GM18517 (cell line): ENCODE data around the gene POLD3.

ENCODE experiments used
- ATAC-seq: cut with Tn5 transposase; IDR thresholded peaks from one replicate; pipeline ENCODE4 v1.9.1; 2021; ENCODE audit warnings: mild to moderate bottlenecking, moderate library complexity; ENCODE audit not compliant: unreplicated experiment

The POLD3 gene

DNA sequence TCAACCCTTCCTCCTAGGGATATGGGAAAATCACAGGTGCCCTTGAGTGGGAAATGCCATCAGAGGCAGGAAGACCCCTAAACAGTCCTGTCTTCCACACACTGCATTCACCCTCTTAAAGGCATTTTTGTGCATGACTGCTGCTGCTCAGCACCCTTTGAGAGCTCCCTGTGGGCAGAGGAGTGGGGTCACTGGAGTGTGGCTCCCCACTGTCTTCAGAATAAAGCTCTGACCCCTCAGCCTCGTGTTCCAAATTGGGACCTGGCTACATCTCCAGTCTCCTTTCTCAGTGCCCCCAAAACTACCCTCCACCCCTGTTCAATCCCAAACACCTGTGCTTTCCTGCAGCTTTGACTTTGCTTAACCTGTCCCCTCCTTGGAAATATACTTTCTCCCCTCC is 92.3 kb downstream of the POLD3 start:
- ATAC-seq, result no peak

DNA sequence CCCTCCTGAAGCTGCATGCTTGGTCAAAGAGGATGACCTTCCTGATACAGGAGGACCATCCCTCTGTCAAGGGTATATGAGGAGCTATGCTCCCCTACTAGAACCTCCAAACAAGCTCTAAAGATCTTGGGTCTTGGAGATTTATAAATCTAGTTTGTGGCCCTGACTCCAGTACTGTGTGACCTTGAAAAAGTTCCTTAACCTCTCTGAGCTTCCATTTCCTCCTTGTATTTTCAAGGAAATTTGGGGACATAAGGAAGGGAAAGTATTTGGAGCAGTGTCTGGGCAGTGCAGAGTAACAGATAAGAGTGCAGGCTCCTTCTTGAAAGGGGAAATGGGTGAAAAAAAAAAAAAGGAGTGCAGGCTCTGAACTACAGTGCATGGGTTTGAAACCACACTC is 93.0 kb downstream of the POLD3 start:
- no peak for ATAC-seq

DNA sequence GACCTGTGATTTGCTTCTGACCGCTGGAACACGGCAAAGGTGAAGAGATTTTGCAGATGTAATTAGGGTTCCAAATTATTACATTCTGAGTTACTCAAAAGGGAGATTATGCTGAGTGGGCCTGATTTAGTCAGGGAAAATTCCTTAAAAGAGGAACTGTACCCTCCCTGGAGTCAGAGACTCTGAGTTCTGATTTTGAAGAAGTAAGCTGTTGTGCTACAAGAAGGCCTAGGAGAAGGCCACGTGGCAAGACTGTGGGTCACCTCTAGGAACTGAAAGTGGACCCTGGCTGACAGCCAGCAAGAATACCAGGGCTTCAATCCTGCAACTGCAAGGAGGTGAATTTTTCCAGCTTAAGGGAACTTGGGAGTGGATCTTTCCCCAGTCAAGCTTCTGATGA is 93.5 kb downstream of the POLD3 start:
- ATAC-seq, result no peak

DNA sequence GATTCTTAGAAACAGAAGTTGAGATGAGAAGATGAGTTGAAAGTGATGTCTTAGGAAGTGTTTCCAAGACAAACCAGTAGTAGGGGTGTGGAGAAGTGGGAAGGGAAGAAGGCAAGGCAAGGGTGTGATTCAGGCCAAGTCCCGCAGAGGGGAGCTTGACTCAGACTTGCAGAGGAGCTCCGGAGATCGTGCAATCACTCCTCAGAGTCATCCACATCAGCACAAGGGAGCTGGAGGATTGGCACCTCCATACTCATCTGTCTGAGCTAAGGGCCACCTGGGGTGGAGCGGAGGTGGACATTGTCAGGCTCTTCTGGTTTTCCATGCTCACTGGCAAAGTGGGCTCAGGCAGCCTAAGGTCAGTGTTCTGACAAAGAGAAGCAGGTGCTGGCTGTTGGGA is 94.4 kb downstream of the POLD3 start:
- ATAC-seq, result no peak

DNA sequence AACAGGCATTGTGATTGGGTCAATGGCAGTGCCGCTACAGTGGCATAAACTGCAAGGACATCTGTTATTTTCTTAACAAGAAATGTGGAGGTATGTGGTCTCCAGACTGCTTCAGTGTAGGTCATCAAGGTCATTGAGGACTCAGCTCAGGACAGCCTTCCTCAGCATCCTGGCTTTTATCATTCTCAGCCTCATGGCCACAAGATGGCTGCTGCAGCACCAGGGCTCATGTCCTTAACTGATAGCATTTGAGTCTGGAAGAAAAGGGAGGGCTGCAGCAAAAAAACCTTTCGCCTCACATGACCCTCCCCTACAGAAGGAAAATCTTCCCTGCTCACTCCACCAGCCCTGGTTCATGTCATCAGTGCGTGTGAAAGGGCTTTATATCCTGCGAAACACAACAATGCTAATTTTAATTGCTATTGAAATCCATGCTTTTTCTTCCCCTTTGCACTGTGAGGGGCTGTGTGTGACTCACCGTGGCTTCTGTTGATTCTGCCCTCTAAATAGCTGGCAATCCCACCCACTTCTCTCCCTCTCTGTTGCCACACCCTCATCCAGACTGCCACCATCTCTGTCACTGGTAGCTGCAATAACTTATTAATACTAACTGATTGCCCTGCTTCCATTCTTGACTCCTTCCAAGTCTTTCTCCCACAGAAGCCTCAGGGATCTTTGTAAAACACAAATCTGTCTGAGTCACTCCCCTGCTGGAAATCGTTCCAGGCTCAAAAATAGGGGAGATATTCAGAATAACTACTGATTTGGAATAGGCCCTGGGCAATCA is 95.0 kb downstream of the POLD3 start:
- ATAC-seq, result no peak

DNA sequence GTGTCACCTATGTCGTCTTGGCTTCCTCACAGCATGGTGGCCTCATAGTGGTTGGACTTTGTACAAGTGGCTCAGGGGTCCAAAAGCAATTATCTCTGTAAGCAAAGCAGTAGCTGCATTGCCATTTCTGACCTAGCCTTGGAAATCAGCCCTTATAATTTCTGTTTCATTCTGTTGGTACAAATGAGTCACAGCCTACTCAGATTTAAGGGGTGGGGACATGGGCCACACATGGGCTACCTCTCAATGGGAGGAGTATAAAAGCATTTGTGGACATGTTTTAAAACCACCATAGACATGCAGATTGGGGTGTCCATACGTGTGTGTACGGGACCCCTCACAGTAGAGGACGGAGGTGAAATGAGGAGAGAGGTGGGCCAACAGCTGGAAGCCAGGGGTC is 97.3 kb downstream of the POLD3 start:
- ATAC-seq, result no peak

DNA sequence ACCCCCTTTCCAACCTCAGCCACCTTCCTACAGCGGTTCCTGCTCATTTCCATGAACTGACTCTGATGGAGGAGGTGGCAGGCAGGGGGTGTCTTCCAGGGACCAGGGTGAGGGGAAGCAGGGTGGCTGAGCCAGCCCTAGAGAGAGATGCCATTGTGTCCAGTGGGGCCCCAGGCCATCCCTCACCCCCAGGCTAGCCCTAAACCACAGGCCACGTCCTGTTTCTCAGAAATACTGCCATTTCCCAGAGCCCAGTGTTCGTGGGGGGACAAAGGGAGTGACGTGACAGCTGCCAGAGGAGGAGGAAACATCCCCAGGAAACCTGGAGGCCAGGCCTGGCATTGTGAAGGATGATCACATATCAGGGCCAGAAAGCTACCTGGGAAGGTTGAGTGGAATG is 99.4 kb downstream of the POLD3 start:
- no peak for ATAC-seq
